Femur (tissue), 1 donor: ENCODE measurements around the gene SRSF5.
"Not testable (repeated sequence)": the region's sequence is repeated elsewhere in the genome, so short reads cannot be mapped to it uniquely, and the experiment has no call there.

Experiments used
- DNase-seq: peaks from one replicate; pipeline ENCODE4 v3.0.0-alpha.2; 2017

The SRSF5 gene

DNA sequence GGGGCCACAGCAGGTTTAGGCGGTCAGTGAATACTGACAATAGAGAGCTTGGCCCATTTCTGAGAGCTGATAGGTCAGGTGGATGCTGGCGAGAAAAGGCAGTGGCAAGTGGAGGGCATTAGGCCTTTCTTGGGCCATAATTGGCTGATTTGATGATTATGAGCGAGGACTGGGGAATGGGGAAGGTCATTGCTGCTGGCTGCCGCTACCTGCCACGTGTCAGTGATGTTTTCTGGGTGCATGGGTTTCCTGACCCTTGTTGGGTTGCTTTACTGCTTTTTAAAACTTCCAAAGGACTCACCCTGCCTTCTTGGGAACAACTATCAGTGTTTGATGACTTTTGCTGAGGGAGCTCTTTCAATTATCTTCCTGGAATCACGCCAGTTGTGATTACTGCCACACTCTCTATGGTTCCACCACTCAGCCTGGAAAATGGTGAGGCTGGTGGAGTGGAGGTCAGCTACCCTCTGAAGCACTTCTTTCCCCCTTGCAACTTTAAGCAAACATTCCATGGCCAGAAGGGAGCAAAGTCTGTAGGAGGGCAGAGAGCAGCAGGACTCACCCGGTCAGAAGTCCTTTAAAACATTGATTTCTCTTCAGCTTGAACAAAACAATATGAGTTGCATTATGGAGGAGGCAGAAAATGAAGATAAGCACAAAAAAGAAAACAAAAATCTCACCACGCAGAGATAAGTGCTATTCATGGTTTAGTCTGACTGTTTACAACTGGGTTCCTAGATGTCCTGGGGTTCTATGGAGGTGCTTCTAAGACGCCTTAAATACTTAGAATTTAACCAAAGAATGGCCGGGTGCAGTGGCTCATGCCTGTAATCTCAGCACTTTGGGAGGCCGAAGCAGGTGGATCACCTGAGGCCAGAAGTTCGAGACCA, 42.2 kb downstream of the SRSF5 start:
- no peak for DNase-seq

DNA sequence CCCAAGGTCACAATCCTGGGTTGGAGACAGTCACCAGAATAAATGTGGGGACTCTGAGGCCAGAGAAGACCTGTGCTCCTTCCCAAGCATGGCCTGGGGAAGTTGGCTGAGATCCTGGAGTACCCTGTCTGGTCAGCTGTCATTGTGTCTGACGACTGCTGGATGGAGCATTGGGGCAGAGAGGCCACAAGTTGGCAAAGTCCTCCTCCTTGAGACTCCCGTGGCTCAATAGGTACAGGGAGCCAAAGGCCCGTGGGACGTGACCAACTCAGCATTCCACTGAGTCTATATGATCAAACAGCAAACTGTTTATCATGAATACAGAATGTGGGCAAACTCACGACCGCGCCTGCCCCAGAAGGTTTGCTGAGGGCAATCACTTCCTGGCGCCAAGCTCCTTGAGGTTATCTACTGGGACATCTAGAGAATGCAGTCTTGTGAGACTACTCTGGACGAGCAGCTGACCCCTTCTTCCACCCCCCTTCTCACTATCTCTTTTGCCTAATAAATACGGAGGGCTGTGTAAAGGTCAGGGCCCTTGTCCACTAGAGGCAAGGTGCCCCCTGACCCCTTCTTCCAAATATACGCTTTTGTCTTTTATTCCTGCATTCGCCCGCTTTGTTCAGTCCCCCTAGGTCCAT, 44.4 kb downstream of the SRSF5 start:
- no peak for DNase-seq

DNA sequence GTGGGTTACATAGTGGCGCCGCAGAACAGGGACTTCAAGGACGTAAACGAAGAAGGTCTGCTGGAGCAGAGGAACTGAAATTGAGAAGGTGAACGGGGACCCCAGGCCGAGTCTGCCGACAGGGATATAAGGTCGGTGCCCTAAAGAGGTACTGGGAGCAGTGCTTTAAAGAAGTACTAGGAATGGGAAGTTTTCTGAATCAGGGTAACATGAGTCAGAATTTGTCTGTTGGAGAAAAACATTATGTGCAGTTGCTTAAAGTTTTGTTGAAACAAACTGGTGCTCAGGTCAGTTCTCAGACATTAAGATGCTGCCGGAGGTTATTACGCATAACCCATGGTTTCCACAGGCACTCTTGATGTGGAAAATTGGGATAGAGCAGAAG, 44.9 kb downstream of the SRSF5 start:
- DNase-seq = no peak

DNA sequence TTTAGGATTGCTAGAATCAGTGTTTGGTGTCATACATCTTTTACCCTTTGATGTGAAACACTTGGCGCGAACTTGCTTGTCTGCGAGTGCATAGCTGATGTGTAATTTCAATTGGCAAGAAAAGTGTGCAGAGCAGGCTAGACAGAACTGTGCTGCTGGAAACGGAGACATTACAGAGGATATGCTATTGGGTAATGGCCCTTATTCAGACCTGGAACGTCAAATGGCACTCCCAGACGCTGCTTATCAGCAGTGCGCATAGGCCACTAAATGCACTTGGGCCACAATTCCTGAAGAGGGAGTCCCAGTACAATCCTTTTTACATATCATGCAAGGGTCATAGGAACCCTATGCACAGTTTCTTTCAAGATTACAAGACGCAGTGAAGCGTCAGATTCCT, 45.8 kb downstream of the SRSF5 start:
- DNase-seq = no peak

DNA sequence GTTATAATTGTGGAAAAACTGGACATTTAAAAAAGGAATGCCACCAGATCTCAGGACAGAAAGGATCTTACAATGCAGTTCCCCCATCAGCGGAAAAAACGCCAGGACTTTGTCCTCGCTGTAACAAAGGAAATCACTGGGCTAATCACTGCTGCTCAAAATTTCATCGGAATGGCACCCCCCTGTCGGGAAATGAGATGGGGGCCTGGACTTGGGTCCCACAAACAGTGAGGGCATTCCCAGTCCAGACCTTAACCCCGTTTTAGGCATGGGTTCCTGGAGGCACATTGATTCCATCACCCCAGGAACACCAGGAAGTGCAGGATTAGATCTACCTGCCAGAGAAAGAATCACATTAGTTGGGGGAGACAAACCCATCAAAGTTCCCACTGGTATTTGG, 46.4 kb downstream of the SRSF5 start:
- DNase-seq = not testable (repeated sequence)

DNA sequence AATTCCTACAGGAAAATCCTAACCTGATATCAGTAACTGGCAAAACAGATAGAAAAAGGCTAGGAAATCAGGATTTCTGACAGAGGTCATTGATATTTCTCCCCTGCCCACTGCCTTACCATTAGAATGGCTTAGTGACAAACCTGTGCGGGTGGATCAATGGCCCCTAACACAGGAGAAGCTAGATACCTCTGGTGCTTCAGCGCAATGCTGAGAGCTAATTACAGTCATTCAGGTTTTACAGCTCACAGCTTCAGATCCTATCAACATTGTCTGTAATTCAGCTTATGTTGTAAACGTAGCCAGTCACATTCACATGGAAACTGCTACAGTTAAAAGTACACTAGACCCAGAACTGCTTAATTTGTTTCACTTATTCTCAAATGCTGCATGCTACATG, 47.5 kb downstream of the SRSF5 start:
- no peak for DNase-seq

DNA sequence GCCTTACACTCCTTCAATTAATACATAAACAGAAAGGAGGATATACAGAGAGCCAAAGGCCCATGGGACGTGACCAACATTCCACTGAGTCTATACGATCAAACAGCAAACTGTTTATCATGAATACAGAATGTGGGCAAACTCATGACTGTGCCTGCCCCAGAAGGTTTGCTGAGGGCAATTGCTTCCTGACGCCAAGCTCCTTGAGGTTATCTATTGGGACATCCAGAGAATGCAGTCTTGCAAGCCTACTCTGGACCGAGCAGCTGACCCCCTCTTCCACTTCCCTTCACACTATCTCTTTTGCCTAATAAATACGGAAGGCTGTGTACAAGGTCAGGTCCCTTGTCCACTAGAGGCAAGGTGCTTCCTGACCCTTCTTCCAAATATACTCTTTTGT, 48.6 kb downstream of the SRSF5 start:
- DNase-seq = no peak

DNA sequence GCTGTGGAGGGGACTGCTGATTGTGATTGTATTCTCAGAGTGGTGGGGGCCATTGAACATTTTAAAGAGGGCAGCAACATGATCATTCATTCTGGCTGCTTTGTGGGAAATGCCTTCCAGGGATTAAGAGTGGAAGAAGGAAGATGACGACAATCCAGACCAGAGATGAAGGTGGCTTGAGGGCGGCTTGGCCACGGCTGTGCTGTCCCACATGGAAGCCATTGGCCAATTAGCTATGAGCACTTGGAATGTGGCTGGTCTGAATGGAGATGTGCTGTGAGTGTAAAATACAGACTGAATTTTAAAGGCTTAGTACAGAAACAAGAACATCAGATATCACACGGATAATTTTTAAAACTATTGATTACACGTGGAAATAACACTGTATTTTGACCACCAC, 49.3 kb downstream of the SRSF5 start:
- DNase-seq = no peak

DNA sequence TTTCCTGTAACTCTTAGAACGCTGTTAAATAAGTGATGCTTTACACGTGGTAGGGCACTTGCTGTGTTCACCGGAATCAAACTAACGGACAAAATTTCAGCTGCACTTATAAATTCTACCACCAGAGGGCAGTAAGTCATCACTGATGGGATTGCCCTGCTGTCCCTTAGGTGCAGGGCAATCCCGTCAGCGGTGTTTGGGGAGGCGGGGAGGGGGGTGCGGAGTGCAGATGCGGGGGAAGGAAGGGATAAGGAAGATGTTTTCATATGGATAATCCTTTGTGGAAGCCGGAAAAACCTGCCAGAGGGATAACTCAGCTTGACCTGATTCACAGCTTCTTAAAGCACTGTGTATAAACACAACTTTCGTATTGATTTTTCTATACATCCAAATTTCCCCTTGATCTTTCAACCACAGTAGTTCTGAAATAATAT, 51.8 kb downstream of the SRSF5 start:
- peak; percentile 54 for DNase-seq

DNA sequence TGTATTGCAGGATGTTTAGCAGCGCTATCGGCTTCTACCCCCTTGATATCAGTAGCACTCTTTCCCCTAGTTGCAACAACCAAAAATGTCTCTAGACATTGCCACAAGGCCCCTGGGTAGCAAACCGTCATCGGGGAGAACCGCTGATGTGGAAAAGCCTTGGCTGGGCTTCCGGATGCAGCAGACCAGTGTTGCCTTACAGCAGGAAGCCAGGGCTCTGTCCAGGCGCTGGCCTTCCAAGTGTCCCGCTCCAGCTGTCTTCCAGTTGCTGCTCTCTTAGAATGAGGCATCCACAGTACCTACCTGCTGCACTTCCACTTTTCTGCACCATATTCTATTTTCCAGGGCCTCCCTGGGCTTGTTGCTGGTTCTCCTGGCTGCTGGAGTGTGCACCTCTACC, 52.7 kb downstream of the SRSF5 start:
- DNase-seq = no peak

DNA sequence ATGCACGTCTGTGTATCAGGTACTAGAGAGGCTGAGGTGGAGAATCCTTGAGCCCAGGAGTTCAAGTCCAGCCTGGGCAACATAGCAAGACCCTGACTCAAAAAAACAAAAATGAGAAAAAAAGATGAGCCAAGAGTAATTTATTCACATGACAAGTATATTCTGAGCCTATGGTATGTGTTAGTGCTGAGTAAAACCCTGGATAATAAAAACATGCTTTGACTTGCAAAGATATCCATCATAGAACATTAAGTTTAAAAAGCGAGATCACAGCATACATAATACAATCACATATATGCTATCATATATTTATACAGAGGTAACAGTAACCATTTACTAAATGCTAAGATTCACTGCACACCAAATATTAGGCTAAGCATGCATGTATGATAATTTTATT, 54.0 kb downstream of the SRSF5 start:
- no peak for DNase-seq
